H1 (cell line): ENCODE measurements around the gene SLX1B. TPM values are rescaled to one million over a fixed set of nuclear protein-coding genes. Genes with fewer than 3 reads are reported as not detected.
"Not testable (repeated sequence)": the region's sequence is repeated elsewhere in the genome, so short reads cannot be mapped to it uniquely, and the experiment has no call there.

Experiments used
- CTCF ChIA-PET: fragments of 300-600 bp; sonication (Branson Sonifier 250); formaldehyde crosslinking; loops from one replicate; lab custom pipeline; 2021; ENCODE audit not compliant: partially characterized antibody; lab: Charles Lee
- POLR2A ChIA-PET: fragments of 300-600 bp; sonication (Branson Sonifier 250); formaldehyde crosslinking; loops from one replicate; lab custom pipeline; 2021; ENCODE audit warnings: inconsistent platforms; ENCODE audit not compliant: partially characterized antibody; lab: Charles Lee
- DNase-seq, 2 experiments: peaks; one replicate each; pipeline versions ENCODE4 v3.0.0 to v3.0.0-alpha.2; 2010 to 2022; ENCODE audit warnings: low spot score in 2 of 2, low read depth in 1 of 2, mixed read lengths in 1 of 2
- FAIRE-seq: peaks from 2 replicates; lab custom pipeline; 2011; peaks lifted over from hg19 to GRCh38; lab: Jason Lieb, UNC
- H2AFZ ChIP-seq: 2 replicates; pipeline ENCODE4 v1.8.1; 2012; ENCODE audit warnings: low read length, inconsistent platforms
- H2AK5ac ChIP-seq: 2 replicates; pipeline ENCODE4 v1.6.1; 2013; ENCODE audit warnings: low read depth, low read length
- H2BK120ac ChIP-seq: replicated peaks from 2 replicates; pipeline ENCODE3; 2013; ENCODE audit warnings: low read depth, low read length, inconsistent platforms
- H2BK12ac ChIP-seq: 2 replicates; pipeline ENCODE4 v1.6.1; 2013; ENCODE audit warnings: low read depth, low read length
- H2BK15ac ChIP-seq: 2 replicates; pipeline ENCODE4 v1.6.1; 2013; ENCODE audit warnings: low read length
- H2BK20ac ChIP-seq: 2 replicates; pipeline ENCODE4 v1.6.1; 2013; ENCODE audit warnings: low read length
- H2BK5ac ChIP-seq: 2 replicates; pipeline ENCODE4 v1.6.1; 2013; ENCODE audit warnings: low read depth, low read length
- H3K14ac ChIP-seq: 2 replicates; pipeline ENCODE4 v1.6.1; 2013; ENCODE audit warnings: inconsistent platforms; ENCODE audit not compliant: insufficient read length
- H3K18ac ChIP-seq: 2 replicates; pipeline ENCODE4 v1.6.1; 2013; ENCODE audit warnings: low read length; ENCODE audit errors: extremely low read depth
- H3K23ac ChIP-seq: 2 replicates; pipeline ENCODE4 v1.6.1; 2013; ENCODE audit warnings: inconsistent platforms; ENCODE audit not compliant: insufficient read length
- H3K23me2 ChIP-seq: 2 replicates; pipeline ENCODE4 v1.6.1; 2013; ENCODE audit warnings: low read depth, low read length
- H3K27ac ChIP-seq: 2 replicates; pipeline ENCODE4 v1.6.1; 2011; ENCODE audit warnings: low read depth, low read length, inconsistent platforms
- H3K27me3 ChIP-seq, 4 experiments: replicated peaks in 1 of 4; 1 replicate in 1 of 4; 2 replicates in 3 of 4; pipeline versions ENCODE4 v1.6.1 to v1.8.1; 2011 to 2013; ENCODE audit warnings: low read length in 3 of 4, mild to moderate bottlenecking in 3 of 4, inconsistent platforms in 2 of 4, mixed read lengths in 2 of 4, moderate library complexity in 1 of 4; ENCODE audit not compliant: control insufficient read depth in 3 of 4, insufficient read depth in 3 of 4; ENCODE audit errors: extremely low read depth in 1 of 4
- H3K36me3 ChIP-seq, 4 experiments: 2 replicates each; pipeline versions ENCODE4 v1.6.1 to v1.8.1; 2011 to 2013; ENCODE audit warnings: mild to moderate bottlenecking in 4 of 4, low read length in 3 of 4, moderate library complexity in 2 of 4, control low read depth in 1 of 4, inconsistent platforms in 1 of 4; ENCODE audit not compliant: insufficient read depth in 4 of 4, control insufficient read depth in 2 of 4
- H3K4ac ChIP-seq: replicated peaks from 2 replicates; pipeline ENCODE3; 2013; ENCODE audit warnings: low read length, low read depth, mixed read lengths, inconsistent platforms; ENCODE audit not compliant: insufficient read length
- H3K4me1 ChIP-seq, 4 experiments: replicated peaks in 1 of 4; 1 replicate in 1 of 4; 2 replicates in 3 of 4; pipeline versions ENCODE4 v1.6.1 to v1.8.1; 2011 to 2013; ENCODE audit warnings: low read length in 3 of 4, inconsistent platforms in 2 of 4, mixed read lengths in 1 of 4; ENCODE audit not compliant: insufficient read depth in 4 of 4, control insufficient read depth in 3 of 4
- H3K4me2 ChIP-seq, 2 experiments: 2 replicates each; pipeline versions ENCODE4 v1.6.1 to v1.8.1; 2011 to 2013; ENCODE audit warnings: low read depth in 2 of 2, low read length in 2 of 2, control low read depth in 1 of 2, inconsistent platforms in 1 of 2, mild to moderate bottlenecking in 1 of 2; ENCODE audit not compliant: insufficient read depth in 1 of 2
- H3K4me3 ChIP-seq, 4 experiments: fragments of 200-600, 300-600 bp in 1 of 4; sonication (generic), shearing (Covaris generic), sonication (Bioruptor Twin) in 1 of 4; 2 replicates each; pipeline versions ENCODE4 v1.5.1 to v1.8.1; 2011 to 2016; ENCODE audit warnings: low read length in 4 of 4, low read depth in 3 of 4, control low read depth in 2 of 4, inconsistent platforms in 2 of 4, mild to moderate bottlenecking in 2 of 4, mixed read lengths in 1 of 4, moderate library complexity in 1 of 4; ENCODE audit not compliant: insufficient read depth in 2 of 4; ENCODE audit errors: extremely low read depth in 1 of 4
- H3K56ac ChIP-seq: replicated peaks from 2 replicates; pipeline ENCODE3; 2013; ENCODE audit warnings: low read depth, mild to moderate bottlenecking, mixed read lengths, low read length, inconsistent platforms; ENCODE audit not compliant: insufficient read length
- H3K79me1 ChIP-seq: 2 replicates; pipeline ENCODE4 v1.6.1; 2013; ENCODE audit warnings: low read depth, low read length, control low read depth
- H3K79me2 ChIP-seq, 2 experiments: 2 replicates each; pipeline versions ENCODE4 v1.6.1 to v1.8.1; 2012 to 2013; ENCODE audit warnings: low read length in 2 of 2, mild to moderate bottlenecking in 2 of 2, inconsistent platforms in 1 of 2; ENCODE audit not compliant: insufficient read depth in 2 of 2, control insufficient read depth in 1 of 2
- H3K9ac ChIP-seq, 4 experiments: replicated peaks in 1 of 4; 1 replicate in 1 of 4; 2 replicates in 3 of 4; pipeline versions ENCODE4 v1.6.1 to v1.8.1; 2011 to 2013; ENCODE audit warnings: low read depth in 3 of 4, low read length in 3 of 4, control low read depth in 2 of 4, mild to moderate bottlenecking in 2 of 4, moderate library complexity in 2 of 4, inconsistent platforms in 1 of 4; ENCODE audit errors: extremely low read depth in 1 of 4
- H3K9me3 ChIP-seq, 2 experiments: 2 replicates each; pipeline versions ENCODE4 v1.6.1 to v1.8.1; 2012 to 2013; ENCODE audit warnings: mild to moderate bottlenecking in 2 of 2, moderate library complexity in 2 of 2, control low read depth in 1 of 2, inconsistent platforms in 1 of 2, low read depth in 1 of 2, low read length in 1 of 2, mixed read lengths in 1 of 2; ENCODE audit not compliant: insufficient read depth in 2 of 2
- H4K20me1 ChIP-seq, 2 experiments: replicated peaks in 1 of 2; 2 replicates each; pipeline versions ENCODE3 to v1.8.1; 2011 to 2013; ENCODE audit warnings: inconsistent platforms in 2 of 2, low read length in 2 of 2, mild to moderate bottlenecking in 1 of 2; ENCODE audit not compliant: insufficient read depth in 2 of 2, control insufficient read depth in 1 of 2
- H4K5ac ChIP-seq: 2 replicates; pipeline ENCODE4 v1.6.1; 2013; ENCODE audit warnings: low read length, low read depth, mixed read lengths, inconsistent platforms; ENCODE audit not compliant: insufficient read length
- H4K8ac ChIP-seq: 2 replicates; pipeline ENCODE4 v1.8.0; 2013; ENCODE audit warnings: mild to moderate bottlenecking, moderate library complexity, low read length, inconsistent platforms; ENCODE audit not compliant: insufficient read depth; ENCODE audit errors: extremely low read depth
- H4K91ac ChIP-seq: replicated peaks from 2 replicates; pipeline ENCODE3; 2013; ENCODE audit warnings: low read length, mixed read lengths, inconsistent platforms; ENCODE audit not compliant: insufficient read length
- WGBS, 2 experiments: shearing (Covaris generic) in 1 of 2; methylation state at CpG; one replicate each; pipeline versions ENCODE4 v1.1.6 to v1.1.7; 2013 to 2015; ENCODE audit warnings: low lambda C conversion rate in 2 of 2, mixed read lengths in 2 of 2, inconsistent platforms in 1 of 2, low coverage in 1 of 2, missing lambda C conversion rate in 1 of 2; ENCODE audit not compliant: insufficient replicate concordance in 2 of 2, insufficient coverage in 1 of 2, insufficient read length in 1 of 2; ENCODE audit errors: extremely low coverage in 1 of 2, missing lambda C conversion rate in 1 of 2; 5-methylcytosine and 5-hydroxymethylcytosine counted together
- polyA plus RNA-seq, 7 experiments: library from polyadenylated mRNA; depleted of rRNA in 3 of 7; stranded (reverse) in 5 of 7; unstranded in 2 of 7; fragments of >200 nt in 5 of 7; fragments of 200-250 nt in 2 of 7; gene quantifications; 1 replicate in 5 of 7; 2 replicates in 1 of 7; 4 replicates in 1 of 7; pipeline versions ENCODE4 v1.2.1 to v1.2.3, GENCODE V29; 2011 to 2013; ENCODE audit warnings: missing spikeins in 2 of 7, mixed read lengths in 2 of 7
- total RNA-seq: library from RNA; stranded (reverse); fragmentation: NEBNext Ultra II Directional; extraction: Animal tissue kit (Norgen Biotek cat#: 25700); gene quantifications from 2 replicates; pipeline ENCODE4 v1.2.1, GENCODE V29; 2021

Gene SLX1B
- total and polyA plus RNA-seq, 2 of the 8 experiments (the other 6 are each of a cell fraction or from before 2014, with no cell fraction given) = 47.9 to 101 TPM

DNA sequence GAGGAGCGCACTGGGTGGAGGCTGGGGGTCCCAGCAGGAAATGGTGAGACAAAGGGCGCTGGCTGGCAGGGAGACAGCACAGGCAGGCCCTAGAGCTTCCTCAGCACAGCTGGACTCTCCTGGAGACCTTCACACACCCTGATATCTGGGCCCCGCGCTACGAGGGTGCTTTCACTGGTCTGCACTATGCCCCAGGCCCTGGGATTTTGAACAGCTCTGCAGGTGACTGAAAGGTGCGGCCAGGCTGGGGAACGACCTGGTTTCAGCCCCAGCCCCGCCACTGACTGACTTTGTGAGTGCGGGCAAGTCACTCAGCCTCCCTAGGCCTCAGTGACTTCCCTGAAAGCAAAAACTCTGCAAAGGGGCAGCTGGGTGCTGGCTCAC, 6.3 kb downstream of the SLX1B start:
- H4K91ac ChIP-seq, CTCF ChIA-PET, H3K27me3 ChIP-seq, POLR2A ChIA-PET, H3K4me2 ChIP-seq, H3K23me2 ChIP-seq, H2AK5ac ChIP-seq, H3K9me3 ChIP-seq, H3K79me1 ChIP-seq, H3K27ac ChIP-seq, H4K8ac ChIP-seq, H3K4ac ChIP-seq, FAIRE-seq, H2BK15ac ChIP-seq, H3K56ac ChIP-seq, H3K79me2 ChIP-seq, H2BK12ac ChIP-seq, H2BK20ac ChIP-seq, H3K4me1 ChIP-seq, H4K20me1 ChIP-seq, H2BK120ac ChIP-seq, H4K5ac ChIP-seq, H2AFZ ChIP-seq, H3K36me3 ChIP-seq, DNase-seq, H3K4me3 ChIP-seq, H3K18ac ChIP-seq, H3K9ac ChIP-seq, H2BK5ac ChIP-seq, H3K14ac ChIP-seq, H3K23ac ChIP-seq: not testable (repeated sequence)
- WGBS, 2 experiments = no CpG with 5 or more reads among the region's 9 CpGs

DNA sequence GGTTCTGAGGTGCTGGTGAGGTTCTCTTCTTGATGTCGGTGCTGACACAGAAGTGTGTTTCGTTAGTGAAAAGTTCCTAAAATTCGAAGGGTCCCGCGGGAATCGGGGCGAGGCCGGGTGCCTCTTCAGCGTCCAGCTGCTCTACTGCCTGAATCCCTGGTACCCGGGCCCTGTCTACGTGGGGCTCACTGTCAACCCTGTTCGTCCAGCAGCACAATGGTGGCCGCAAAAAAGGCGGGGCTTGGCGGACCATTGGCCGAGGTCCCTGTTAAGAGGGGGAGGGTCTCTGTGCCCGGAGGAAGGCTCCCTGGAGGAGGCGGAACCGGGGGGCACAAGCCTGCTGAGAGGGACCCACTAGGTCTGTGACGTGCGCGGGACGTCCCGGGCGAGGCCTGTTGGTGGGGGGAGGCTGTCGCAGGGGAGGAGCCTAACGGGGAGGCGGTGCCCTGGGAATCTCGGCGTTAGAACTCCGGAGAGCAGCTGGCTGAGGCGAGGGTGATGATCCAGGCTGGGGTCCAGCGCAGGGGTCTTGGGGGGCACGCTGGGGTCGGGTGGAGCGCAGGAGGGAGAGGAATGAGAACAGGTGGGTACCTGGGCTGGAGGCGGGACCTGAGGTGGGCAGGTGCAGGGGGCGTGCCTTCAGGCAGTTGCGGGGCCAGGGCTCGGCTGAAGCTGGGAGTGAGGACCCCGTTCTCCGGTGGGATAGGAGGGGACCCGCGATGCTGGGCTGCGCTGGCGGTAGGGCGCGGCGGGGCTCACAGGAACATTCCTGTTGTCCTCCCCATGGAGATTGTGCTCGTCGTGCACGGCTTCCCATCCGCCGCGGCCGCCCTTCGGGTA, 11.9 kb downstream of the SLX1B start:
- H3K14ac ChIP-seq, H3K9me3 ChIP-seq, H4K5ac ChIP-seq, H2AFZ ChIP-seq, H2BK120ac ChIP-seq, H3K18ac ChIP-seq, H3K56ac ChIP-seq, H2BK5ac ChIP-seq, POLR2A ChIA-PET, FAIRE-seq, H2BK20ac ChIP-seq, H3K36me3 ChIP-seq, H3K79me1 ChIP-seq, H3K27me3 ChIP-seq, H4K20me1 ChIP-seq, H2BK15ac ChIP-seq, H3K4me2 ChIP-seq, H3K4me3 ChIP-seq, H3K23me2 ChIP-seq, H3K9ac ChIP-seq, H3K23ac ChIP-seq, H3K27ac ChIP-seq, H4K91ac ChIP-seq, H3K79me2 ChIP-seq, CTCF ChIA-PET, H4K8ac ChIP-seq, H3K4ac ChIP-seq, H3K4me1 ChIP-seq, H2AK5ac ChIP-seq, DNase-seq, H2BK12ac ChIP-seq: not testable (repeated sequence)
- no CpG with 5 or more reads among the region's 57 CpGs for WGBS, 2 experiments
